Neural progenitor cell (in vitro differentiated cells): ENCODE results near the gene TSGA10. TPM values are rescaled to one million over a fixed set of nuclear protein-coding genes. Genes with fewer than 3 reads are reported as not detected.

Experiments used
- DNase-seq: peaks from one replicate; pipeline ENCODE4 v3.0.0-alpha.2; 2016; ENCODE audit warnings: low spot score
- H2AFZ ChIP-seq: fragments of 200-600 bp; sonication (generic); replicated peaks from 2 replicates; pipeline ENCODE4 v1.6.1; 2016; ENCODE audit warnings: antibody characterized with exemption
- H3F3A ChIP-seq: fragments of 200-600 bp; sonication (generic); 2 replicates; pipeline ENCODE4 v1.6.1; 2016; ENCODE audit warnings: antibody characterized with exemption, low read depth
- H3K27ac ChIP-seq: fragments of 200-600 bp; sonication (generic); 2 replicates; pipeline ENCODE4 v1.5.1; 2016; ENCODE audit warnings: mild to moderate bottlenecking
- H3K27me3 ChIP-seq: fragments of 200-600 bp; sonication (generic); 2 replicates; pipeline ENCODE4 v1.6.1; 2016; ENCODE audit warnings: mild to moderate bottlenecking, moderate library complexity
- H3K36me3 ChIP-seq: fragments of 200-600 bp; sonication (generic); 2 replicates; pipeline ENCODE4 v1.5.1; 2016
- H3K4me1 ChIP-seq: fragments of 200-600 bp; sonication (generic); 2 replicates; pipeline ENCODE4 v1.6.1; 2016; ENCODE audit warnings: mixed run types
- H3K4me2 ChIP-seq: fragments of 200-600 bp; sonication (generic); 2 replicates; pipeline ENCODE4 v1.6.1; 2016
- H3K4me3 ChIP-seq: fragments of 200-600 bp; sonication (generic); 2 replicates; pipeline ENCODE4 v1.5.1; 2016
- H3K79me2 ChIP-seq: fragments of 200-600 bp; sonication (generic); 2 replicates; pipeline ENCODE4 v1.6.1; 2016; ENCODE audit warnings: low read depth
- H3K9ac ChIP-seq: fragments of 200-600 bp; sonication (generic); 2 replicates; pipeline ENCODE4 v1.6.1; 2016
- H3K9me3 ChIP-seq: fragments of 200-600 bp; sonication (generic); 2 replicates; pipeline ENCODE4 v1.5.1; 2016; ENCODE audit warnings: low read depth
- H4K20me1 ChIP-seq: fragments of 200-600 bp; sonication (generic); 2 replicates; pipeline ENCODE4 v1.6.1; 2016; ENCODE audit warnings: low read depth
- H3K27ac Mint-ChIP-seq: 3 replicates; pipeline ENCODE4 v1.8.0; 2021; ENCODE audit warnings: mixed read lengths
- H3K27me3 Mint-ChIP-seq: 2 replicates; pipeline ENCODE4 v1.8.0; 2022; ENCODE audit warnings: low read depth, mild to moderate bottlenecking, inconsistent platforms, moderate library complexity, mixed read lengths; ENCODE audit not compliant: insufficient read depth
- H3K36me3 Mint-ChIP-seq: 3 replicates; pipeline ENCODE4 v1.8.0; 2021; ENCODE audit warnings: mixed read lengths
- H3K4me1 Mint-ChIP-seq: 3 replicates; pipeline ENCODE4 v1.8.0; 2021; ENCODE audit warnings: mixed read lengths
- H3K4me3 Mint-ChIP-seq: 3 replicates; pipeline ENCODE4 v1.8.0; 2021; ENCODE audit warnings: mild to moderate bottlenecking, moderate library complexity, mixed read lengths
- H3K9me3 Mint-ChIP-seq: 3 replicates; pipeline ENCODE4 v1.8.0; 2020; ENCODE audit warnings: mixed read lengths
- CTCF ChIP-seq: fragments of 200-600 bp; sonication (generic); IDR thresholded peaks from 2 replicates; pipeline ENCODE4 v1.5.1; 2017; ENCODE audit warnings: antibody characterized with exemption, mild to moderate bottlenecking
- EZH2 ChIP-seq: fragments of 200-600 bp; sonication (generic); IDR thresholded peaks from 2 replicates; pipeline ENCODE4 v1.6.1; 2017; ENCODE audit warnings: antibody characterized with exemption, mild to moderate bottlenecking, moderate library complexity
- EZH2phosphoT487 ChIP-seq: fragments of 200-600 bp; sonication (generic); IDR thresholded peaks from 2 replicates; pipeline ENCODE4 v1.6.1; 2017; ENCODE audit warnings: antibody characterized with exemption
- total RNA-seq: library from RNA; depleted of rRNA; stranded (reverse); fragments of >200 nt; gene quantifications from 2 replicates; pipeline ENCODE4 v1.2.3, GENCODE V29; 2015; ENCODE audit warnings: low replicate concordance

Gene TSGA10
- total RNA-seq, 1 donor from 2014 or later, result 5.8 TPM

GRCh38 chr2:99169534-99169933 is 14.8 kb upstream of the TSGA10 start:
- no peak overlapping the region for H3K4me3 Mint-ChIP-seq
- H3K36me3 ChIP-seq, result peaks cover 8% of the 10 kb centered on the region
- H3K27ac ChIP-seq, result no peak overlapping the region
- no peaks in the 10 kb centered on the region for H3F3A ChIP-seq
- no peak overlapping the region for H3K27ac Mint-ChIP-seq
- H3K79me2 ChIP-seq, result no peaks in the 10 kb centered on the region
- no peaks in the 10 kb centered on the region for H3K27me3 ChIP-seq
- TF ChIP-seq CTCF (no peak), EZH2phosphoT487 (no peak), EZH2 (no peak)
- no peak for DNase-seq
- no peaks in the 10 kb centered on the region for H3K9me3 ChIP-seq
- H4K20me1 ChIP-seq, result no peaks in the 10 kb centered on the region
- no peaks in the 10 kb centered on the region for H3K36me3 Mint-ChIP-seq
- H2AFZ ChIP-seq, result no peak overlapping the region
- H3K9me3 Mint-ChIP-seq, result no peaks in the 10 kb centered on the region
- H3K9ac ChIP-seq, result no peak overlapping the region
- H3K4me3 ChIP-seq, result no peak overlapping the region
- H3K27me3 Mint-ChIP-seq, result no peaks in the 10 kb centered on the region
- H3K4me2 ChIP-seq, result no peak overlapping the region
- H3K4me1 ChIP-seq, result no peaks in the 10 kb centered on the region
- no peaks in the 10 kb centered on the region for H3K4me1 Mint-ChIP-seq

GRCh38 chr2:99166218-99166617 is 11.5 kb upstream of the TSGA10 start:
- Mint-ChIP-seq H3K36me3 (no peaks in the 10 kb centered on the region), H3K9me3 (no peaks in the 10 kb centered on the region), H3K27ac (no peak overlapping the region), H3K4me3 (no peak overlapping the region), H3K4me1 (no peaks in the 10 kb centered on the region), H3K27me3 (no peaks in the 10 kb centered on the region)
- Histone ChIP-seq H3K79me2 (no peaks in the 10 kb centered on the region), H3K9me3 (no peaks in the 10 kb centered on the region), H3K4me2 (no peak overlapping the region), H3K4me3 (no peak overlapping the region), H3F3A (no peaks in the 10 kb centered on the region), H3K27ac (no peak overlapping the region), H3K36me3 (peaks cover 8% of the 10 kb centered on the region), H2AFZ (no peak overlapping the region), H4K20me1 (no peaks in the 10 kb centered on the region), H3K9ac (no peak overlapping the region), H3K27me3 (no peaks in the 10 kb centered on the region), H3K4me1 (no peaks in the 10 kb centered on the region)
- no peak for TF ChIP-seq EZH2
- no peak for TF ChIP-seq CTCF
- TF ChIP-seq EZH2phosphoT487, result no peak
- no peak for DNase-seq

- H3F3A ChIP-seq, result peaks cover 5% of the 10 kb centered on the region
- H4K20me1 ChIP-seq, result no peaks in the 10 kb centered on the region
- DNase-seq, result no peak
- peaks cover 12% of the 10 kb centered on the region for H3K4me1 Mint-ChIP-seq
- peaks cover 11% of the 10 kb centered on the region for H3K79me2 ChIP-seq
- H3K9me3 Mint-ChIP-seq, result no peaks in the 10 kb centered on the region
- H2AFZ ChIP-seq, result no peak overlapping the region
- H3K9me3 ChIP-seq, result no peaks in the 10 kb centered on the region
- H3K9ac ChIP-seq, result no peak overlapping the region
- H3K27ac ChIP-seq, result no peak overlapping the region
- no peaks in the 10 kb centered on the region for H3K27me3 ChIP-seq
- no peaks in the 10 kb centered on the region for H3K36me3 ChIP-seq
- H3K27me3 Mint-ChIP-seq, result peaks cover 3% of the 10 kb centered on the region
- H3K4me3 Mint-ChIP-seq, result no peak overlapping the region
- no peak for TF ChIP-seq EZH2phosphoT487
- no peak for TF ChIP-seq EZH2
- TF ChIP-seq CTCF, result no peak
- H3K36me3 Mint-ChIP-seq, result peaks cover 2% of the 10 kb centered on the region
- H3K4me1 ChIP-seq, result no peaks in the 10 kb centered on the region
- H3K4me2 ChIP-seq, result no peak overlapping the region
- no peak overlapping the region for H3K27ac Mint-ChIP-seq
- no peak overlapping the region for H3K4me3 ChIP-seq
Observed at GRCh38 chr2:99159594-99159993, 4.9 kb upstream of the TSGA10 start.
